Measurements from ENCODE around the gene SPC24. TPM values are rescaled to one million over a fixed set of nuclear protein-coding genes. Genes with fewer than 3 reads are reported as not detected.
A peak's percentile ranks its signal among the peaks of the same experiment; 100 is the strongest.

Gene SPC24
- total and polyA plus RNA-seq, 2 donors (not counting 1 experiment from before 2014, with no cell fraction given), result 0.12 to 0.15 TPM

DNA sequence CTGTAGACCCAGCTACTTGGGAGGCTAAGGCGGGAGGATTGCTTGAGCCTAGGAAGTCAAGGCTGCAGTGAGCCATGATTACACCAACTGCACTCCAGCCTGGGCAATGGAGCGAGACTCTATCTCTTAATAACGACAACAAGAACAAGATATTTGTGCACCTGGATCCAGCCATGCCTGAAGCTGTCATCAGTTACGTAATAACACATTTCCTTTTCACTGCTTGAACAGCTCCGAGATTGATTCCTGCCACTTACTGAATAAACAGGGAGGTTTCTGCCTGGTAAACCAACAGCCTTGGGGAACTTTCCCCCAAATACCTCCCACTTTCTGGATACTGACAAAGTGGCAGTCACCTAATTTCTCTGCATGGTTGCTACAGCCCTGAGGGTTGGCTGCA lies 36.4 kb upstream of the SPC24 start:
- Histone ChIP-seq H3K36me3 (replicated peaks in 1 of 2; ENCODE audit: control extremely low read depth in 1 of 2, control insufficient read depth in 1 of 2, extremely low read depth in 1 of 2, insufficient read depth in 2 of 2, low read length in 1 of 2) (no peaks in the 10 kb centered on the region), H3K4me1 (ENCODE audit: control insufficient read depth in 2 of 2, insufficient read depth in 2 of 2, low read length in 2 of 2) (peaks cover 11 to 23% of the 10 kb centered on the region in 2 donors), H3K9ac (ENCODE audit: low read length) (no peak overlapping the region), H3K79me2 (ENCODE audit: control insufficient read depth, insufficient read depth, low read length) (no peaks in the 10 kb centered on the region), H3K9me3 (ENCODE audit: control extremely low read depth in 1 of 3, control insufficient read depth in 2 of 3, insufficient read depth in 1 of 3, low read length in 2 of 3) (peaks cover 0 to 22% (median 2%) of the 10 kb centered on the region in 3 donors), H3K4me3 (ENCODE audit: control extremely low read depth in 1 of 5, extremely low read depth in 1 of 5, insufficient read depth in 1 of 5, low read depth in 2 of 5, low read length in 4 of 5) (no peak overlapping the region), H3K4me2 (replicated peaks; ENCODE audit: low read depth, low read length, poor library complexity, severe bottlenecking) (no peak overlapping the region), H2AFZ (ENCODE audit: insufficient read depth, low read depth, low read length, poor library complexity, severe bottlenecking) (no peak overlapping the region), H3K27me3 (replicated peaks in 1 of 4; ENCODE audit: control extremely low read depth in 1 of 4, control insufficient read depth in 3 of 4, insufficient read depth in 4 of 4, low read length in 3 of 4) (peaks cover 0 to 38% (median 8%) of the 10 kb centered on the region in 4 experiments), H3K27ac (ENCODE audit: low read length in 2 of 2) (no peak overlapping the region), H4K20me1 (ENCODE audit: control insufficient read depth, insufficient read depth, low read length, poor library complexity, severe bottlenecking) (no peaks in the 10 kb centered on the region)
- POLR2A ChIA-PET, result interaction anchor here (0.7 kb wide), 1 partner anchor 19 kb away, joined by 4 read pairs; no protein-coding TSS in a partner anchor
- CTCF ChIA-PET, result interaction anchor here (1.2 to 2.0 kb wide), 2 partner anchors 10 to 12 kb away, joined by 3 to 7 read pairs; no protein-coding TSS in a partner anchor
- DNase-seq (no peak), ATAC-seq (ENCODE audit: low read depth) (peak; percentile 65)
- 9% methylated on average over 4 of the region's 5 CpGs for WGBS (ENCODE audit: insufficient coverage)
- intact Hi-C loops (cut with micrococcal nuclease), result no loop called here
- peaks cover 15% of the 10 kb centered on the region for H3K4me1 Mint-ChIP-seq
- peak overlapping the region; percentile 41 for H3K27ac Mint-ChIP-seq
- no peaks in the 10 kb centered on the region for H3K9me3 Mint-ChIP-seq (ENCODE audit: insufficient read depth)
- TF ChIP-seq EZH2 (IDR thresholded peaks at IDR 0.05; ENCODE audit: borderline replicate concordance, insufficient read depth, low read depth, low read length, poor library complexity, severe bottlenecking), result no peak
- TF ChIP-seq, protein P1, sequence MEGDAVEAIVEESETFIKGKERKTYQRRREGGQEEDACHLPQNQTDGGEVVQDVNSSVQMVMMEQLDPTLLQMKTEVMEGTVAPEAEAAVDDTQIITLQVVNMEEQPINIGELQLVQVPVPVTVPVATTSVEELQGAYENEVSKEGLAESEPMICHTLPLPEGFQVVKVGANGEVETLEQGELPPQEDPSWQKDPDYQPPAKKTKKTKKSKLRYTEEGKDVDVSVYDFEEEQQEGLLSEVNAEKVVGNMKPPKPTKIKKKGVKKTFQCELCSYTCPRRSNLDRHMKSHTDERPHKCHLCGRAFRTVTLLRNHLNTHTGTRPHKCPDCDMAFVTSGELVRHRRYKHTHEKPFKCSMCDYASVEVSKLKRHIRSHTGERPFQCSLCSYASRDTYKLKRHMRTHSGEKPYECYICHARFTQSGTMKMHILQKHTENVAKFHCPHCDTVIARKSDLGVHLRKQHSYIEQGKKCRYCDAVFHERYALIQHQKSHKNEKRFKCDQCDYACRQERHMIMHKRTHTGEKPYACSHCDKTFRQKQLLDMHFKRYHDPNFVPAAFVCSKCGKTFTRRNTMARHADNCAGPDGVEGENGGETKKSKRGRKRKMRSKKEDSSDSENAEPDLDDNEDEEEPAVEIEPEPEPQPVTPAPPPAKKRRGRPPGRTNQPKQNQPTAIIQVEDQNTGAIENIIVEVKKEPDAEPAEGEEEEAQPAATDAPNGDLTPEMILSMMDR (IDR thresholded peaks at IDR 0.05), result no peak
- H3K4me3 Mint-ChIP-seq, result peak overlapping the region; percentile 44
- peaks cover 11% of the 10 kb centered on the region for H3K27me3 Mint-ChIP-seq

- H3K79me2 ChIP-seq (ENCODE audit: control insufficient read depth, insufficient read depth, low read length), result no peaks in the 10 kb centered on the region
- H3K36me3 ChIP-seq (replicated peaks in 1 of 2; ENCODE audit: control extremely low read depth in 1 of 2, control insufficient read depth in 1 of 2, extremely low read depth in 1 of 2, insufficient read depth in 2 of 2, low read length in 1 of 2), result no peaks in the 10 kb centered on the region
- no peak overlapping the region for H2AFZ ChIP-seq (ENCODE audit: insufficient read depth, low read depth, low read length, poor library complexity, severe bottlenecking)
- no peak for TF ChIP-seq EZH2 (IDR thresholded peaks at IDR 0.05; ENCODE audit: borderline replicate concordance, insufficient read depth, low read depth, low read length, poor library complexity, severe bottlenecking)
- TF ChIP-seq, protein P1 (IDR thresholded peaks at IDR 0.05), result no peak
- DNase-seq, result no peak
- no peak overlapping the region for H3K4me3 Mint-ChIP-seq
- intact Hi-C loops (cut with micrococcal nuclease), result no loop called here
- H3K9me3 ChIP-seq (ENCODE audit: control extremely low read depth in 1 of 3, control insufficient read depth in 2 of 3, insufficient read depth in 1 of 3, low read length in 2 of 3), result peaks cover 0 to 22% (median 2%) of the 10 kb centered on the region in 3 donors
- H3K9ac ChIP-seq (ENCODE audit: low read length), result no peak overlapping the region
- CTCF ChIA-PET, result interaction anchor here (1.2 to 2.0 kb wide), 2 partner anchors 11 to 12 kb away, joined by 3 to 7 read pairs; no protein-coding TSS in a partner anchor
- H4K20me1 ChIP-seq (ENCODE audit: control insufficient read depth, insufficient read depth, low read length, poor library complexity, severe bottlenecking), result no peaks in the 10 kb centered on the region
- H3K27ac ChIP-seq (ENCODE audit: low read length in 2 of 2), result no peak overlapping the region
- peaks cover 8% of the 10 kb centered on the region for H3K27me3 Mint-ChIP-seq
- peaks cover 0 to 32% (median 5%) of the 10 kb centered on the region in 4 experiments for H3K27me3 ChIP-seq (replicated peaks in 1 of 4; ENCODE audit: control extremely low read depth in 1 of 4, control insufficient read depth in 3 of 4, insufficient read depth in 4 of 4, low read length in 3 of 4)
- no peaks in the 10 kb centered on the region for H3K9me3 Mint-ChIP-seq (ENCODE audit: insufficient read depth)
- ATAC-seq (ENCODE audit: low read depth), result no peak
- H3K27ac Mint-ChIP-seq, result no peak overlapping the region
- H3K4me2 ChIP-seq (replicated peaks; ENCODE audit: low read depth, low read length, poor library complexity, severe bottlenecking), result no peak overlapping the region
- peaks cover 12% of the 10 kb centered on the region for H3K4me1 Mint-ChIP-seq
- peaks cover 6 to 17% of the 10 kb centered on the region in 2 donors for H3K4me1 ChIP-seq (ENCODE audit: control insufficient read depth in 2 of 2, insufficient read depth in 2 of 2, low read length in 2 of 2)
- no peak overlapping the region for H3K4me3 ChIP-seq (ENCODE audit: control extremely low read depth in 1 of 5, extremely low read depth in 1 of 5, insufficient read depth in 1 of 5, low read depth in 2 of 5, low read length in 4 of 5)
- 52% methylated on average over 8 of the region's 8 CpGs for WGBS (ENCODE audit: insufficient coverage)
- POLR2A ChIA-PET, result no interaction called here
Observed at GRCh38 chr19:11191273-11191755, 35.7 kb upstream of the SPC24 start.

Measured in B cell (primary cell).